PC-9 (cell line): ENCODE results near the gene ACSM2B. TPM values are rescaled to one million over a fixed set of nuclear protein-coding genes. Genes with fewer than 3 reads are reported as not detected.
"Not testable (repeated sequence)": the region's sequence is repeated elsewhere in the genome, so short reads cannot be mapped to it uniquely, and the experiment has no call there.

ENCODE experiments used
- BruUV-seq: library from RNA; stranded (reverse); fragments of 400-500 nt; replicated peaks from 2 replicates; lab custom pipeline; 2021; lab: Mats Ljungman, UMichigan
- CTCF ChIA-PET: fragments of 300-600 bp; sonication (Branson Sonifier 250); formaldehyde crosslinking; loops from one replicate; lab custom pipeline; 2022; ENCODE audit warnings: antibody characterized with exemption; lab: Charles Lee
- POLR2A ChIA-PET: fragments of 300-600 bp; sonication (Branson Sonifier 250); formaldehyde crosslinking; loops from one replicate; lab custom pipeline; 2022; ENCODE audit warnings: antibody characterized with exemption; ENCODE audit not compliant: unreplicated experiment; lab: Charles Lee
- DNase-seq, 2 experiments: peaks; one replicate each; pipeline versions ENCODE4 v3.0.0 to v3.0.0-alpha.2; 2015 to 2022; ENCODE audit warnings: mixed read lengths in 1 of 2
- H2AFZ ChIP-seq: fragments of 200-600 bp; sonication (generic); 2 replicates; pipeline ENCODE4 v1.8.1; 2017; ENCODE audit warnings: antibody characterized with exemption
- H3F3A ChIP-seq: fragments of 200-600 bp; sonication (generic); 2 replicates; pipeline ENCODE4 v1.8.1; 2017; ENCODE audit warnings: antibody characterized with exemption, mild to moderate bottlenecking, low read depth; ENCODE audit not compliant: insufficient read depth
- H3K27ac ChIP-seq: fragments of 200-600 bp; sonication (generic); 2 replicates; pipeline ENCODE4 v1.6.1; 2016; ENCODE audit warnings: mixed run types
- H3K27me3 ChIP-seq: fragments of 200-600 bp; sonication (generic); 2 replicates; pipeline ENCODE4 v1.6.1; 2016; ENCODE audit warnings: low read depth, mixed run types; ENCODE audit not compliant: insufficient read depth
- H3K36me3 ChIP-seq: fragments of 200-600 bp; sonication (generic); 2 replicates; pipeline ENCODE4 v1.6.1; 2016; ENCODE audit warnings: low read depth, mixed run types
- H3K4me1 ChIP-seq: fragments of 200-600 bp; sonication (generic); replicated peaks from 2 replicates; pipeline ENCODE4 v1.6.1; 2016; ENCODE audit warnings: mixed run types; ENCODE audit not compliant: insufficient read depth
- H3K4me2 ChIP-seq: fragments of 200-600 bp; sonication (generic); 2 replicates; pipeline ENCODE4 v1.6.1; 2017; ENCODE audit warnings: mixed run types
- H3K4me3 ChIP-seq: fragments of 200-600 bp; sonication (generic); 2 replicates; pipeline ENCODE4 v1.6.1; 2016; ENCODE audit warnings: mixed run types
- H3K79me2 ChIP-seq: fragments of 200-600 bp; sonication (generic); 2 replicates; pipeline ENCODE4 v1.6.1; 2017; ENCODE audit warnings: low read depth, mixed run types
- H3K9me2 ChIP-seq: fragments of 200-600 bp; sonication (generic); 2 replicates; pipeline ENCODE4 v1.8.1; 2017; ENCODE audit warnings: mild to moderate bottlenecking; ENCODE audit not compliant: insufficient read depth
- H3K9me3 ChIP-seq: fragments of 200-600 bp; sonication (generic); 2 replicates; pipeline ENCODE4 v1.8.1; 2016; ENCODE audit warnings: low read depth; ENCODE audit not compliant: insufficient read depth
- H4K20me1 ChIP-seq: fragments of 200-600 bp; sonication (generic); 2 replicates; pipeline ENCODE4 v1.8.1; 2017; ENCODE audit not compliant: insufficient read depth
- EZH2 ChIP-seq: fragments of 200-600 bp; sonication (generic); IDR thresholded peaks from 2 replicates; pipeline ENCODE4 v1.8.0; 2017; ENCODE audit warnings: antibody characterized with exemption, low read depth
- intact Hi-C: fragments of 100-400 bp; cut with micrococcal nuclease; formaldehyde crosslinking; loops from one replicate; pipeline ENCODE4 v1.10.0; 2022; ENCODE audit not compliant: unreplicated experiment
- total RNA-seq: library from RNA; stranded (reverse); gene quantifications from 2 replicates; pipeline ENCODE4 v1.2.3, GENCODE V29; 2021
- TF ChIP-seq, protein P1 (sequence below): fragments of 200-600 bp; sonication (generic); conservative IDR thresholded peaks from 2 replicates; pipeline ENCODE4 v1.6.1; 2017; ENCODE audit warnings: mixed run types, antibody characterized with exemption, mild to moderate bottlenecking, moderate library complexity

ACSM2B gene
- total RNA-seq, 1 experiment from 2014 or later = not detected

GRCh38 chr16:20538181-20538580 lies 38.0 kb downstream of the ACSM2B start:
- Histone ChIP-seq H3K4me2 (no peak overlapping the region), H3K4me3 (no peak overlapping the region), H3K9me2 (no peaks in the 10 kb centered on the region), H3K9me3 (no peaks in the 10 kb centered on the region), H3K36me3 (no peaks in the 10 kb centered on the region), H3K27ac (no peak overlapping the region), H3K79me2 (no peaks in the 10 kb centered on the region), H2AFZ (no peak overlapping the region), H4K20me1 (no peaks in the 10 kb centered on the region), H3K4me1 (no peaks in the 10 kb centered on the region), H3F3A (no peaks in the 10 kb centered on the region), H3K27me3 (0 out of 2 replicates have a peak, but pooled peaks cover 7% of the 10 kb centered on the region)
- DNase-seq = no peak
- BruUV-seq = no TSS peak
- intact Hi-C loops = no loop called here
- TF ChIP-seq, protein P1, sequence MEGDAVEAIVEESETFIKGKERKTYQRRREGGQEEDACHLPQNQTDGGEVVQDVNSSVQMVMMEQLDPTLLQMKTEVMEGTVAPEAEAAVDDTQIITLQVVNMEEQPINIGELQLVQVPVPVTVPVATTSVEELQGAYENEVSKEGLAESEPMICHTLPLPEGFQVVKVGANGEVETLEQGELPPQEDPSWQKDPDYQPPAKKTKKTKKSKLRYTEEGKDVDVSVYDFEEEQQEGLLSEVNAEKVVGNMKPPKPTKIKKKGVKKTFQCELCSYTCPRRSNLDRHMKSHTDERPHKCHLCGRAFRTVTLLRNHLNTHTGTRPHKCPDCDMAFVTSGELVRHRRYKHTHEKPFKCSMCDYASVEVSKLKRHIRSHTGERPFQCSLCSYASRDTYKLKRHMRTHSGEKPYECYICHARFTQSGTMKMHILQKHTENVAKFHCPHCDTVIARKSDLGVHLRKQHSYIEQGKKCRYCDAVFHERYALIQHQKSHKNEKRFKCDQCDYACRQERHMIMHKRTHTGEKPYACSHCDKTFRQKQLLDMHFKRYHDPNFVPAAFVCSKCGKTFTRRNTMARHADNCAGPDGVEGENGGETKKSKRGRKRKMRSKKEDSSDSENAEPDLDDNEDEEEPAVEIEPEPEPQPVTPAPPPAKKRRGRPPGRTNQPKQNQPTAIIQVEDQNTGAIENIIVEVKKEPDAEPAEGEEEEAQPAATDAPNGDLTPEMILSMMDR = no peak
- no peak for TF ChIP-seq EZH2
- ChIA-PET CTCF (no interaction called here), POLR2A (no interaction called here)

DNA sequence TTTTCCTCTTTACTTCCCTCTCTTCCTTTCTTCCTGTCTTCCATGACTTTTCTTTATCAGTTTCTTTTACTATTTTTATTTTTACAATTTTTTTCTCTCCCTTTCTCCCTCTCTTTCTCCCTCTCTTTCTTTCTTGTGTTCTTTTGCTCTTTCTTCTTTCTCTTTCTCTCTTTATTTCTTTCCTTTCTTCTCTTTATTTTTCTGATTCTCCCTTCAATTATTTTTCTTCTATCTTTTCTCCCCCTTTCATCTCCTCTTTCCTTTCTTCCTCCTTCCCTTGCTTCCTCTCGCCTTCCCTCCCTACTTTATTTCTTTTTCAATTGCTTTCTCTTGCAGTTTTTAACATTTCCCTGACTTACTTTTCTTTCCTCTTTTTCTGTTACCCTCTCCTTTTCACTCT lies 39.5 kb downstream of the ACSM2B start:
- H3K4me1 ChIP-seq, H3K27ac ChIP-seq, H3K4me3 ChIP-seq, BruUV-seq, DNase-seq, H3K27me3 ChIP-seq, H3F3A ChIP-seq, CTCF ChIA-PET, H3K9me3 ChIP-seq, H3K79me2 ChIP-seq, POLR2A ChIA-PET, H2AFZ ChIP-seq, H3K9me2 ChIP-seq, H4K20me1 ChIP-seq, H3K4me2 ChIP-seq, intact Hi-C loops, H3K36me3 ChIP-seq: not testable (repeated sequence)

- H3K27ac ChIP-seq, H3K27me3 ChIP-seq, H3K4me3 ChIP-seq, H3K36me3 ChIP-seq, H3K9me2 ChIP-seq, CTCF ChIA-PET, H3K4me1 ChIP-seq, H3K9me3 ChIP-seq, POLR2A ChIA-PET, H3K79me2 ChIP-seq, intact Hi-C loops, DNase-seq, BruUV-seq, H3K4me2 ChIP-seq, H4K20me1 ChIP-seq, H3F3A ChIP-seq, H2AFZ ChIP-seq: not testable (repeated sequence)
Measured at GRCh38 chr16:20532284-20532792, 43.8 kb downstream of the ACSM2B start.

GRCh38 chr16:20531795-20532194 lies 44.4 kb downstream of the ACSM2B start:
- H3K36me3 ChIP-seq, H3K4me3 ChIP-seq, DNase-seq, POLR2A ChIA-PET, H3K9me3 ChIP-seq, BruUV-seq, CTCF ChIA-PET, H4K20me1 ChIP-seq, H3F3A ChIP-seq, H3K79me2 ChIP-seq, H3K9me2 ChIP-seq, H2AFZ ChIP-seq, H3K27me3 ChIP-seq, H3K27ac ChIP-seq, intact Hi-C loops, H3K4me2 ChIP-seq, H3K4me1 ChIP-seq: not testable (repeated sequence)
